BLaER1 treated with 17β-estradiol and CSF1 and Interleukin-3, amounts not matched to agents 10 nM and 100 nM (cell line): ENCODE measurements around the gene CCL16.

ENCODE experiments used
- H3K27ac ChIP-seq, 11 experiments: shearing (Covaris generic); formaldehyde crosslinking; 2 replicates each; pipeline ENCODE4 v1.8.1; 2022
- H3K27me3 ChIP-seq, 11 experiments: shearing (Covaris generic); formaldehyde crosslinking; 2 replicates each; pipeline ENCODE4 v1.8.1; 2022
- H3K36me3 ChIP-seq, 11 experiments: shearing (Covaris generic); formaldehyde crosslinking; 2 replicates each; pipeline ENCODE4 v1.8.1; 2022
- H3K4me1 ChIP-seq, 10 experiments: shearing (Covaris generic); formaldehyde crosslinking; 2 replicates each; pipeline ENCODE4 v1.8.1; 2022
- H3K4me2 ChIP-seq, 11 experiments: shearing (Covaris generic); formaldehyde crosslinking; 2 replicates each; pipeline ENCODE4 v1.8.1; 2022
- H3K4me3 ChIP-seq, 10 experiments: shearing (Covaris generic); formaldehyde crosslinking; 2 replicates each; pipeline ENCODE4 v1.8.1; 2022
- H3K9ac ChIP-seq, 11 experiments: shearing (Covaris generic); formaldehyde crosslinking; 2 replicates each; pipeline ENCODE4 v1.8.1; 2022
- H3K9me3 ChIP-seq, 11 experiments: shearing (Covaris generic); formaldehyde crosslinking; replicated peaks in 1 of 11; 2 replicates each; pipeline ENCODE4 v1.8.1; 2022
- H4K20me1 ChIP-seq, 11 experiments: shearing (Covaris generic); formaldehyde crosslinking; 2 replicates each; pipeline ENCODE4 v1.8.1; 2022
- Cebpa-rat ChIP-seq, 11 experiments: shearing (Covaris generic); IDR thresholded peaks; 2 replicates each; pipeline ENCODE4 v1.8.1; 2022

Gene CCL16

GRCh38 chr17:36011201-36011600 lies 29.9 kb upstream of the CCL16 start:
- TF ChIP-seq Cebpa-rat (IDR thresholded peaks at IDR 0.05): no peak

GRCh38 chr17:36008998-36009665 lies 27.8 kb upstream of the CCL16 start:
- 0 out of 20 replicates have a peak, but pooled peaks cover 0 to 4% (median 0%) of the 10 kb centered on the region in 10 experiments for H3K4me1 ChIP-seq
- no peak overlapping the region for H3K4me3 ChIP-seq
- no peak overlapping the region for H3K27ac ChIP-seq
- no peak overlapping the region for H3K4me2 ChIP-seq
- H3K27me3 ChIP-seq: no peaks in the 10 kb centered on the region
- H3K9ac ChIP-seq: no peak overlapping the region
- H3K36me3 ChIP-seq: no peaks in the 10 kb centered on the region; a peak in 2 of 22 replicates
- TF ChIP-seq Cebpa-rat (IDR thresholded peaks at IDR 0.05): no peak
- H3K9me3 ChIP-seq: peaks cover 40 to 61% (median 55%) of the 10 kb centered on the region in 11 experiments
- H4K20me1 ChIP-seq: no peaks in the 10 kb centered on the region

More at GRCh38 chr17:36011201-36011600, 29.9 kb upstream of the CCL16 start:
- H3K27ac ChIP-seq: no peak overlapping the region
- H3K4me2 ChIP-seq: no peak overlapping the region
- no peaks in the 10 kb centered on the region for H4K20me1 ChIP-seq
- H3K9me3 ChIP-seq: peaks cover 40 to 61% (median 55%) of the 10 kb centered on the region in 11 experiments
- no peaks in the 10 kb centered on the region for H3K27me3 ChIP-seq
- H3K4me1 ChIP-seq: no peaks in the 10 kb centered on the region
- no peak overlapping the region for H3K4me3 ChIP-seq
- H3K9ac ChIP-seq: no peak overlapping the region
- no peaks in the 10 kb centered on the region; a peak in 2 of 22 replicates for H3K36me3 ChIP-seq

GRCh38 chr17:36004594-36005108 lies 23.4 kb upstream of the CCL16 start:
- no peak overlapping the region for H3K4me2 ChIP-seq
- H3K4me3 ChIP-seq: no peak overlapping the region
- H3K36me3 ChIP-seq: no peaks in the 10 kb centered on the region; a peak in 1 of 22 replicates
- H3K9ac ChIP-seq: no peak overlapping the region
- H3K4me1 ChIP-seq: 0 out of 20 replicates have a peak, but pooled peaks cover 0 to 4% (median 0%) of the 10 kb centered on the region in 10 experiments
- no peak for TF ChIP-seq Cebpa-rat (IDR thresholded peaks at IDR 0.05)
- peaks cover 16 to 23% (median 21%) of the 10 kb centered on the region in 11 experiments for H3K9me3 ChIP-seq
- no peak overlapping the region for H3K27ac ChIP-seq
- H4K20me1 ChIP-seq: no peaks in the 10 kb centered on the region
- H3K27me3 ChIP-seq: no peaks in the 10 kb centered on the region

- Histone ChIP-seq H3K27ac (no peak overlapping the region), H3K4me3 (no peak overlapping the region), H4K20me1 (no peaks in the 10 kb centered on the region), H3K36me3 (no peaks in the 10 kb centered on the region), H3K4me2 (no peak overlapping the region), H3K9ac (no peak overlapping the region), H3K9me3 (peaks cover 0 to 2% (median 1%) of the 10 kb centered on the region in 11 experiments; a peak in 8 of 22 replicates), H3K4me1 (0 out of 20 replicates have a peak, but pooled peaks cover 0 to 4% (median 0%) of the 10 kb centered on the region in 10 experiments), H3K27me3 (no peaks in the 10 kb centered on the region)
- TF ChIP-seq Cebpa-rat (IDR thresholded peaks at IDR 0.05): no peak
Observed at GRCh38 chr17:36002631-36003030, 21.3 kb upstream of the CCL16 start.

- Histone ChIP-seq H3K4me3 (no peak overlapping the region), H3K4me1 (peaks cover 0 to 4% (median 0%) of the 10 kb centered on the region in 10 experiments; a peak in 1 of 20 replicates), H3K27ac (no peak overlapping the region), H3K9me3 (no peaks in the 10 kb centered on the region), H3K27me3 (no peaks in the 10 kb centered on the region), H3K4me2 (no peak overlapping the region), H3K9ac (no peak overlapping the region), H3K36me3 (no peaks in the 10 kb centered on the region), H4K20me1 (no peaks in the 10 kb centered on the region)
- TF ChIP-seq Cebpa-rat (IDR thresholded peaks at IDR 0.05): no peak
Observed at GRCh38 chr17:36001862-36002603, 20.7 kb upstream of the CCL16 start.

- no peak within 1 kb of the TSS for H3K4me3 ChIP-seq
- peaks cover 0 to 9% (median 2%) of the 10 kb centered on the region in 10 experiments; a peak in 4 of 20 replicates for H3K4me1 ChIP-seq
- no peak for TF ChIP-seq Cebpa-rat (IDR thresholded peaks at IDR 0.05)
- H3K36me3 ChIP-seq: no peaks in the 10 kb centered on the region
- H3K27ac ChIP-seq: no peak within 1 kb of the TSS
- no peak within 1 kb of the TSS for H3K4me2 ChIP-seq
- no peaks in the 10 kb centered on the region for H3K9me3 ChIP-seq
- no peak within 1 kb of the TSS for H3K9ac ChIP-seq
- H4K20me1 ChIP-seq: no peaks in the 10 kb centered on the region
- no peaks in the 10 kb centered on the region for H3K27me3 ChIP-seq
Observed at GRCh38 chr17:36001110-36001771, 19.9 kb upstream of the CCL16 start, which contains the start of gene CCL15. CCL15 (minus strand) TSS chr17:36001553; CDS start chr17:36001492, 61 bp downstream.

GRCh38 chr17:36000732-36001109 lies 19.4 kb upstream of the CCL16 start:
- H3K4me3 ChIP-seq: no peak overlapping the region
- no peaks in the 10 kb centered on the region for H3K27me3 ChIP-seq
- H3K9me3 ChIP-seq: no peaks in the 10 kb centered on the region
- H3K4me1 ChIP-seq: peaks cover 0 to 9% (median 2%) of the 10 kb centered on the region in 10 experiments; a peak in 4 of 20 replicates
- no peak for TF ChIP-seq Cebpa-rat (IDR thresholded peaks at IDR 0.05)
- H3K36me3 ChIP-seq: no peaks in the 10 kb centered on the region
- no peaks in the 10 kb centered on the region for H4K20me1 ChIP-seq
- H3K9ac ChIP-seq: no peak overlapping the region
- no peak overlapping the region for H3K27ac ChIP-seq
- H3K4me2 ChIP-seq: no peak overlapping the region

- no peaks in the 10 kb centered on the region for H3K27me3 ChIP-seq
- no peak for TF ChIP-seq Cebpa-rat (IDR thresholded peaks at IDR 0.05)
- no peaks in the 10 kb centered on the region for H4K20me1 ChIP-seq
- peaks cover 0 to 5% (median 2%) of the 10 kb centered on the region in 10 experiments; a peak in 4 of 20 replicates for H3K4me1 ChIP-seq
- H3K4me2 ChIP-seq: no peak overlapping the region
- no peak overlapping the region for H3K9ac ChIP-seq
- H3K9me3 ChIP-seq: peaks cover 0 to 15% (median 11%) of the 10 kb centered on the region in 11 experiments; a peak in 16 of 22 replicates
- H3K36me3 ChIP-seq: no peaks in the 10 kb centered on the region
- H3K4me3 ChIP-seq: no peak overlapping the region
- no peak overlapping the region for H3K27ac ChIP-seq
Observed at GRCh38 chr17:35998756-35999155, 17.5 kb upstream of the CCL16 start.
